Measurements from ENCODE around the gene RBM33. TPM values are rescaled to one million over a fixed set of nuclear protein-coding genes. Genes with fewer than 3 reads are reported as not detected.
A peak's percentile ranks its signal among the peaks of the same experiment; 100 is the strongest.

The RBM33 gene
- total and polyA plus RNA-seq, 2 of the 13 experiments (the other 11 are each of a cell fraction or from before 2014, with no cell fraction given): 12.4 to 28.9 TPM

DNA sequence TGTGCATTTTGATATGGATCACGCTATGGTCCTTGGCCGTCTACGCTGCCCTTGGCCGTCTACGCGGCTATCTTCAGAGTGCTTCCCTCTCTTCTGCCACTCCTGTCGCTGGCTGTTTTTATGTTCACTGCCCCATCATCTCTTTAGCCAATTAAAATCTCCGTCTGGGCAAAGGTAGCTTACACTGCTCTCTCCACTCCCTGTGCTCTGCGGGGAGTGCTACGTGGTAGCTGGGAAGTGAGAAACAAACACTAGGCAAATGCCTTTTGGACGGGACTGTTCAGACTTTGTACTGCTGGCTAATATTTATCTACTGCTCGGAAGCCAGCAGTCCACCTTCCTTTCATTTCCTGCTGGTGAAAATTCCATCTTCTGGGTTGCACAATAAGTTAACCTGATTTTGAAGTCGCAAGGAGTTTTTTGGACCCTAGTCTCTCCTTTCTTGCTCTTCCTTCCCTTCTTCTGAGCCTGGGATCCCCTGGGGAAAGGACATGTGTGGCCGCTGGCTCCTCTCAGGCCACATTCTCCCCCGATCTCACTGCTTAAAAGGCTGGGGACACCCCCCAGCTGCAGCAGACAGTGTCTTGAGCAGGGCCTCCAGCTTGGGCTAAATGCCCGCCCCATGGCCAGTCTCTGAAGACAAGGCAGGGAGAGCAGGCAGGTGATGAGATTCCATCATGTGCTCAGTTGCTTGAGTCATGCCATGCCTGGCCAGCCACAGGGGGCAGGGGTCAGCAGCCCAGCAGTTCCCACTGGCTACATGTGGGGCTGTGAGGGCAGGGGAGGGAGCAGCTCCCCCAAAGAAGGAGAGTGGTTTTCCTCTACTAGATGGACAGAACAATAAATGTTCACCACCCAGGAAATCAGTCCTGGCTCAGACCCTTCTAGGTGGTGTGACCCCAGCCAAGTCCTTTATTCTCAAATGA is 25.5 kb upstream of the RBM33 start (continued):
- TF ChIP-seq, protein P1, sequence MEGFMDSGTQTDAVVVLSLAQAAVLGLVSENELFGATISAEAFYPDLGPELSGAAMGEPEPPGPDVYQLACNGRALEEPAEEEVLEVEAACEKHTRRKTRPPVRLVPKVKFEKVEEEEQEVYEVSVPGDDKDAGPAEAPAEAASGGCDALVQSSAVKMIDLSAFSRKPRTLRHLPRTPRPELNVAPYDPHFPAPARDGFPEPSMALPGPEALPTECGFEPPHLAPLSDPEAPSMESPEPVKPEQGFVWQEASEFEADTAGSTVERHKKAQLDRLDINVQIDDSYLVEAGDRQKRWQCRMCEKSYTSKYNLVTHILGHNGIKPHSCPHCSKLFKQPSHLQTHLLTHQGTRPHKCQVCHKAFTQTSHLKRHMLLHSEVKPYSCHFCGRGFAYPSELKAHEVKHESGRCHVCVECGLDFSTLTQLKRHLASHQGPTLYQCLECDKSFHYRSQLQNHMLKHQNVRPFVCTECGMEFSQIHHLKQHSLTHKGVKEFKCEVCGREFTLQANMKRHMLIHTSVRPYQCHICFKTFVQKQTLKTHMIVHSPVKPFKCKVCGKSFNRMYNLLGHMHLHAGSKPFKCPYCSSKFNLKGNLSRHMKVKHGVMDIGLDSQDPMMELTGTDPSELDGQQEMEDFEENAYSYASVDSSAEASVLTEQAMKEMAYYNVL (CRISPR knock-in tag; IDR thresholded peaks at IDR 0.05; ENCODE audit: borderline replicate concordance): peak; percentile 93; the same call in 1 of the 2 replicates
- TF ChIP-seq ZNF460 (CRISPR knock-in tag; IDR thresholded peaks at IDR 0.05; ENCODE audit: borderline replicate concordance) (no peak), ZNF83 (CRISPR knock-in tag; IDR thresholded peaks at IDR 0.05; ENCODE audit: borderline replicate concordance) (no peak), KDM6A (CRISPR knock-in tag; IDR thresholded peaks at IDR 0.05; ENCODE audit: low read depth) (peak; percentile 90), SYNCRIP (IDR thresholded peaks at IDR 0.05; ENCODE audit: insufficient read depth, low read depth, low read length) (no peak), ZNF121 (CRISPR knock-in tag; IDR thresholded peaks at IDR 0.05) (no peak), MAFK (conservative IDR thresholded peaks at IDR 0.05 in 1 of 2, IDR thresholded peaks at IDR 0.05 in 1 of 2; ENCODE audit: low read length in 2 of 2) (no peak), PAWR (CRISPR knock-in tag; IDR thresholded peaks at IDR 0.05; ENCODE audit: borderline replicate concordance) (no peak), CEBPG (CRISPR knock-in tag; IDR thresholded peaks at IDR 0.05) (peak; percentile 96)
- TF ChIP-seq, protein P2, sequence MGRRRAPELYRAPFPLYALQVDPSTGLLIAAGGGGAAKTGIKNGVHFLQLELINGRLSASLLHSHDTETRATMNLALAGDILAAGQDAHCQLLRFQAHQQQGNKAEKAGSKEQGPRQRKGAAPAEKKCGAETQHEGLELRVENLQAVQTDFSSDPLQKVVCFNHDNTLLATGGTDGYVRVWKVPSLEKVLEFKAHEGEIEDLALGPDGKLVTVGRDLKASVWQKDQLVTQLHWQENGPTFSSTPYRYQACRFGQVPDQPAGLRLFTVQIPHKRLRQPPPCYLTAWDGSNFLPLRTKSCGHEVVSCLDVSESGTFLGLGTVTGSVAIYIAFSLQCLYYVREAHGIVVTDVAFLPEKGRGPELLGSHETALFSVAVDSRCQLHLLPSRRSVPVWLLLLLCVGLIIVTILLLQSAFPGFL (CRISPR knock-in tag; IDR thresholded peaks at IDR 0.05): no peak
- TF ChIP-seq, protein P3, sequence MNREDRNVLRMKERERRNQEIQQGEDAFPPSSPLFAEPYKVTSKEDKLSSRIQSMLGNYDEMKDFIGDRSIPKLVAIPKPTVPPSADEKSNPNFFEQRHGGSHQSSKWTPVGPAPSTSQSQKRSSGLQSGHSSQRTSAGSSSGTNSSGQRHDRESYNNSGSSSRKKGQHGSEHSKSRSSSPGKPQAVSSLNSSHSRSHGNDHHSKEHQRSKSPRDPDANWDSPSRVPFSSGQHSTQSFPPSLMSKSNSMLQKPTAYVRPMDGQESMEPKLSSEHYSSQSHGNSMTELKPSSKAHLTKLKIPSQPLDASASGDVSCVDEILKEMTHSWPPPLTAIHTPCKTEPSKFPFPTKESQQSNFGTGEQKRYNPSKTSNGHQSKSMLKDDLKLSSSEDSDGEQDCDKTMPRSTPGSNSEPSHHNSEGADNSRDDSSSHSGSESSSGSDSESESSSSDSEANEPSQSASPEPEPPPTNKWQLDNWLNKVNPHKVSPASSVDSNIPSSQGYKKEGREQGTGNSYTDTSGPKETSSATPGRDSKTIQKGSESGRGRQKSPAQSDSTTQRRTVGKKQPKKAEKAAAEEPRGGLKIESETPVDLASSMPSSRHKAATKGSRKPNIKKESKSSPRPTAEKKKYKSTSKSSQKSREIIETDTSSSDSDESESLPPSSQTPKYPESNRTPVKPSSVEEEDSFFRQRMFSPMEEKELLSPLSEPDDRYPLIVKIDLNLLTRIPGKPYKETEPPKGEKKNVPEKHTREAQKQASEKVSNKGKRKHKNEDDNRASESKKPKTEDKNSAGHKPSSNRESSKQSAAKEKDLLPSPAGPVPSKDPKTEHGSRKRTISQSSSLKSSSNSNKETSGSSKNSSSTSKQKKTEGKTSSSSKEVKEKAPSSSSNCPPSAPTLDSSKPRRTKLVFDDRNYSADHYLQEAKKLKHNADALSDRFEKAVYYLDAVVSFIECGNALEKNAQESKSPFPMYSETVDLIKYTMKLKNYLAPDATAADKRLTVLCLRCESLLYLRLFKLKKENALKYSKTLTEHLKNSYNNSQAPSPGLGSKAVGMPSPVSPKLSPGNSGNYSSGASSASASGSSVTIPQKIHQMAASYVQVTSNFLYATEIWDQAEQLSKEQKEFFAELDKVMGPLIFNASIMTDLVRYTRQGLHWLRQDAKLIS (CRISPR knock-in tag; IDR thresholded peaks at IDR 0.05): no peak
- TF ChIP-seq, protein P4, sequence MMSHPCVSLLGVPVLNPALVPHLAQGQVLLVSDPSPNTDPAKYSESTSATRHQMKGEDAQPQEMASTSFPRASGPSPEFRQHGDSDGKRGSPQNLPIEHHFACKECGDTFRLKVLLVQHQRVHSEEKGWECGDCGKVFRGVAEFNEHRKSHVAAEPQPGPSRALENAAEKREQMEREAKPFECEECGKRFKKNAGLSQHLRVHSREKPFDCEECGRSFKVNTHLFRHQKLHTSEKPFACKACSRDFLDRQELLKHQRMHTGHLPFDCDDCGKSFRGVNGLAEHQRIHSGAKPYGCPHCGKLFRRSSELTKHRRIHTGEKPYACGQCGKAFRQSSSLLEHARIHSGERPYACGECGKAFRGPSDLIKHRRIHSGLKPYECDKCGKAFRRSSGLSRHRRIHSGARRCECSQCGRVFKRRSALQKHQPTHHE (CRISPR knock-in tag; IDR thresholded peaks at IDR 0.05; ENCODE audit: borderline replicate concordance): peak; percentile 78; the same call in 1 of the 2 replicates
- TF ChIP-seq, protein P5, sequence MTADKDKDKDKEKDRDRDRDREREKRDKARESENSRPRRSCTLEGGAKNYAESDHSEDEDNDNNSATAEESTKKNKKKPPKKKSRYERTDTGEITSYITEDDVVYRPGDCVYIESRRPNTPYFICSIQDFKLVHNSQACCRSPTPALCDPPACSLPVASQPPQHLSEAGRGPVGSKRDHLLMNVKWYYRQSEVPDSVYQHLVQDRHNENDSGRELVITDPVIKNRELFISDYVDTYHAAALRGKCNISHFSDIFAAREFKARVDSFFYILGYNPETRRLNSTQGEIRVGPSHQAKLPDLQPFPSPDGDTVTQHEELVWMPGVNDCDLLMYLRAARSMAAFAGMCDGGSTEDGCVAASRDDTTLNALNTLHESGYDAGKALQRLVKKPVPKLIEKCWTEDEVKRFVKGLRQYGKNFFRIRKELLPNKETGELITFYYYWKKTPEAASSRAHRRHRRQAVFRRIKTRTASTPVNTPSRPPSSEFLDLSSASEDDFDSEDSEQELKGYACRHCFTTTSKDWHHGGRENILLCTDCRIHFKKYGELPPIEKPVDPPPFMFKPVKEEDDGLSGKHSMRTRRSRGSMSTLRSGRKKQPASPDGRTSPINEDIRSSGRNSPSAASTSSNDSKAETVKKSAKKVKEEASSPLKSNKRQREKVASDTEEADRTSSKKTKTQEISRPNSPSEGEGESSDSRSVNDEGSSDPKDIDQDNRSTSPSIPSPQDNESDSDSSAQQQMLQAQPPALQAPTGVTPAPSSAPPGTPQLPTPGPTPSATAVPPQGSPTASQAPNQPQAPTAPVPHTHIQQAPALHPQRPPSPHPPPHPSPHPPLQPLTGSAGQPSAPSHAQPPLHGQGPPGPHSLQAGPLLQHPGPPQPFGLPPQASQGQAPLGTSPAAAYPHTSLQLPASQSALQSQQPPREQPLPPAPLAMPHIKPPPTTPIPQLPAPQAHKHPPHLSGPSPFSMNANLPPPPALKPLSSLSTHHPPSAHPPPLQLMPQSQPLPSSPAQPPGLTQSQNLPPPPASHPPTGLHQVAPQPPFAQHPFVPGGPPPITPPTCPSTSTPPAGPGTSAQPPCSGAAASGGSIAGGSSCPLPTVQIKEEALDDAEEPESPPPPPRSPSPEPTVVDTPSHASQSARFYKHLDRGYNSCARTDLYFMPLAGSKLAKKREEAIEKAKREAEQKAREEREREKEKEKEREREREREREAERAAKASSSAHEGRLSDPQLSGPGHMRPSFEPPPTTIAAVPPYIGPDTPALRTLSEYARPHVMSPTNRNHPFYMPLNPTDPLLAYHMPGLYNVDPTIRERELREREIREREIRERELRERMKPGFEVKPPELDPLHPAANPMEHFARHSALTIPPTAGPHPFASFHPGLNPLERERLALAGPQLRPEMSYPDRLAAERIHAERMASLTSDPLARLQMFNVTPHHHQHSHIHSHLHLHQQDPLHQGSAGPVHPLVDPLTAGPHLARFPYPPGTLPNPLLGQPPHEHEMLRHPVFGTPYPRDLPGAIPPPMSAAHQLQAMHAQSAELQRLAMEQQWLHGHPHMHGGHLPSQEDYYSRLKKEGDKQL (CRISPR knock-in tag; IDR thresholded peaks at IDR 0.05; ENCODE audit: low read depth): 0 out of 2 replicates have a peak, but pooled peaks have one; percentile 50
